Upper lobe of left lung (tissue), 4 donors: Measurements from ENCODE around the gene PDLIM5.

Source experiments
- EP300 ChIP-seq, 4 donors: sonication (generic); formaldehyde crosslinking; IDR thresholded peaks; one replicate each; pipeline ENCODE4 v1.5.1; 2017; ENCODE audit warnings: antibody characterized with exemption in 4 of 4, control low read depth in 2 of 4
- POLR2A ChIP-seq, 4 donors: fragments of 450-650 bp; IDR thresholded peaks; one replicate each; pipeline ENCODE4 v1.5.1; 2016 to 2017; ENCODE audit warnings: antibody characterized with exemption in 4 of 4, mild to moderate bottlenecking in 2 of 4
- POLR2AphosphoS5 ChIP-seq, 2 donors: sonication (generic); formaldehyde crosslinking; IDR thresholded peaks; one replicate each; pipeline ENCODE4 v1.5.1; 2017; ENCODE audit warnings: antibody characterized with exemption in 2 of 2
- TF ChIP-seq, protein P1 (sequence below), 6 experiments: fragments of 450-650 bp in 4 of 6; fragments of 200-600 bp in 2 of 6; sonication (generic) in 2 of 6; IDR thresholded peaks; one replicate each; pipeline ENCODE4 v1.5.1; 2016 to 2019; ENCODE audit warnings: antibody characterized with exemption in 6 of 6

DNA sequence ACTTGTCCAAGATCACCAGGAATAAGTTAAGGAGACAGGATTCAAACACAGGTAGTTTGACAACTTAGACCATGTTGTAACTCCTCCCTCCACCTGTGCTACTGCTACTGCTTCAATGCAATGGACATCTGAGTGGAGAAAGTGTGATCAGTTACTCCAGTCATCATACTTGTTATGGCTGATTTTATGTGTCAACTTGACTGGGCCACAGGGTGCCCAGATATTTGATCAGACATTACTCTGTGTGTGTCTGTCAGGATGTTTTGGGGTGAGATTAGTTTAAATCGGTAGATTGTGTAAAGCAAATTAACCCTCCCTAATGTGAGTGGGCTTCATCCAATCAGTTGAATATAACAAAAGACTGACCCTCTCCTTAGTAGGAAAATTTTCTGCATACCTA is 34.8 kb upstream of the PDLIM5 start:
- TF ChIP-seq POLR2A (IDR thresholded peaks at IDR 0.05) (no peak), EP300 (IDR thresholded peaks at IDR 0.05) (no peak), POLR2AphosphoS5 (IDR thresholded peaks at IDR 0.05) (no peak)
- TF ChIP-seq, protein P1, sequence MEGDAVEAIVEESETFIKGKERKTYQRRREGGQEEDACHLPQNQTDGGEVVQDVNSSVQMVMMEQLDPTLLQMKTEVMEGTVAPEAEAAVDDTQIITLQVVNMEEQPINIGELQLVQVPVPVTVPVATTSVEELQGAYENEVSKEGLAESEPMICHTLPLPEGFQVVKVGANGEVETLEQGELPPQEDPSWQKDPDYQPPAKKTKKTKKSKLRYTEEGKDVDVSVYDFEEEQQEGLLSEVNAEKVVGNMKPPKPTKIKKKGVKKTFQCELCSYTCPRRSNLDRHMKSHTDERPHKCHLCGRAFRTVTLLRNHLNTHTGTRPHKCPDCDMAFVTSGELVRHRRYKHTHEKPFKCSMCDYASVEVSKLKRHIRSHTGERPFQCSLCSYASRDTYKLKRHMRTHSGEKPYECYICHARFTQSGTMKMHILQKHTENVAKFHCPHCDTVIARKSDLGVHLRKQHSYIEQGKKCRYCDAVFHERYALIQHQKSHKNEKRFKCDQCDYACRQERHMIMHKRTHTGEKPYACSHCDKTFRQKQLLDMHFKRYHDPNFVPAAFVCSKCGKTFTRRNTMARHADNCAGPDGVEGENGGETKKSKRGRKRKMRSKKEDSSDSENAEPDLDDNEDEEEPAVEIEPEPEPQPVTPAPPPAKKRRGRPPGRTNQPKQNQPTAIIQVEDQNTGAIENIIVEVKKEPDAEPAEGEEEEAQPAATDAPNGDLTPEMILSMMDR (IDR thresholded peaks at IDR 0.05) = no peak
